Small intestine (tissue), 7 donors: ENCODE data around the gene FOXC2. TPM values are rescaled to one million over a fixed set of nuclear protein-coding genes. Genes with fewer than 3 reads are reported as not detected.

ENCODE experiments used
- DNase-seq, 2 donors: peaks; one replicate each; pipeline versions ENCODE4 v3.0.0 to v3.0.0-alpha.2; 2013
- FAIRE-seq: peaks from 2 replicates; lab custom pipeline; 2012; peaks lifted over from hg19 to GRCh38; lab: Jason Lieb, UNC
- H3K27ac ChIP-seq, 3 donors: one replicate each; pipeline ENCODE4 v1.5.1; 2013; ENCODE audit warnings: low read length in 2 of 3, mild to moderate bottlenecking in 2 of 3, control low read depth in 1 of 3, inconsistent platforms in 1 of 3, low read depth in 1 of 3, moderate library complexity in 1 of 3
- H3K27me3 ChIP-seq, 3 donors: one replicate each; pipeline ENCODE4 v1.6.1; 2013; ENCODE audit warnings: low read length in 3 of 3, inconsistent platforms in 1 of 3; ENCODE audit not compliant: control insufficient read depth in 3 of 3, insufficient read depth in 3 of 3
- H3K36me3 ChIP-seq, 3 donors: one replicate each; pipeline ENCODE4 v1.6.1; 2013; ENCODE audit warnings: low read length in 3 of 3, inconsistent platforms in 1 of 3, low read depth in 1 of 3, mild to moderate bottlenecking in 1 of 3, moderate library complexity in 1 of 3; ENCODE audit not compliant: control insufficient read depth in 3 of 3, insufficient read depth in 2 of 3
- H3K4me1 ChIP-seq, 3 donors: one replicate each; pipeline ENCODE4 v1.6.1; 2013; ENCODE audit warnings: low read length in 2 of 3, inconsistent platforms in 1 of 3, low read depth in 1 of 3, mild to moderate bottlenecking in 1 of 3, moderate library complexity in 1 of 3; ENCODE audit not compliant: control insufficient read depth in 3 of 3, insufficient read depth in 2 of 3
- H3K4me3 ChIP-seq, 3 donors: one replicate each; pipeline ENCODE4 v1.5.1; 2013; ENCODE audit warnings: low read length in 3 of 3, control low read depth in 1 of 3, inconsistent platforms in 1 of 3, low read depth in 1 of 3, mild to moderate bottlenecking in 1 of 3, moderate library complexity in 1 of 3
- H3K9me3 ChIP-seq, 2 donors: one replicate each; pipeline ENCODE4 v1.6.1; 2013; ENCODE audit warnings: low read depth in 1 of 2, low read length in 1 of 2; ENCODE audit not compliant: control insufficient read depth in 2 of 2, insufficient read depth in 1 of 2
- WGBS, 3 donors: extraction: QIAGEN DNeasy Blood & Tissue Kit; methylation state at CpG; one replicate each; pipeline ENCODE4 v1.1.7; 2013; 5-methylcytosine and 5-hydroxymethylcytosine counted together
- polyA plus RNA-seq, 4 donors: library from polyadenylated mRNA; stranded (reverse) in 3 of 4; unstranded in 1 of 4; fragments of 200-250 nt in 3 of 4; fragments of 120-200 nt in 1 of 4; gene quantifications; one replicate each; pipeline versions ENCODE4 v1.2.1 to v1.2.3, GENCODE V29; 2013
- donor health status: healthy with polysubstance abuse.
- donor health status: control.
- donor health status: control.
- donor health status: Bipolar disorder and iron deficiency.
- donor health status: healthy.

Gene FOXC2
- polyA plus RNA-seq, 4 donors, result 0.13 to 0.97 TPM; not detected in 2

- no peaks in the 10 kb centered on the region for H3K4me1 ChIP-seq
- WGBS, 3 donors, result 79 to 93% (median 84%) methylated on average over 4 of the region's 4 CpGs
- H3K27me3 ChIP-seq, result peaks cover 3 to 37% (median 10%) of the 10 kb centered on the region in 3 donors
- no peaks in the 10 kb centered on the region for H3K36me3 ChIP-seq
- H3K27ac ChIP-seq, result no peak overlapping the region
- DNase-seq, result no peak
- no peak for FAIRE-seq
- no peak overlapping the region for H3K4me3 ChIP-seq
- H3K9me3 ChIP-seq, result no peaks in the 10 kb centered on the region
These were observed 24.6 kb downstream of the FOXC2 start for GRCh38 chr16:86591270-86591669.

- Histone ChIP-seq H3K27ac (no peak overlapping the region), H3K4me1 (no peaks in the 10 kb centered on the region), H3K27me3 (peaks cover 3 to 52% (median 10%) of the 10 kb centered on the region in 3 donors), H3K9me3 (no peaks in the 10 kb centered on the region), H3K36me3 (no peaks in the 10 kb centered on the region), H3K4me3 (no peak overlapping the region)
- FAIRE-seq (no peak), DNase-seq (no peak)
- 57 to 65% (median 58%) methylated on average over 13 of the region's 13 CpGs for WGBS, 3 donors
These were observed 27.4 kb downstream of the FOXC2 start for GRCh38 chr16:86593913-86594620.

GRCh38 chr16:86594721-86595120 lies 28.1 kb downstream of the FOXC2 start:
- Histone ChIP-seq H3K4me3 (no peak overlapping the region), H3K9me3 (no peaks in the 10 kb centered on the region), H3K4me1 (no peaks in the 10 kb centered on the region), H3K27me3 (peaks cover 3 to 52% (median 10%) of the 10 kb centered on the region in 3 donors), H3K27ac (no peak overlapping the region), H3K36me3 (no peaks in the 10 kb centered on the region)
- 35 to 46% (median 35%) methylated on average over 8 of the region's 8 CpGs for WGBS, 3 donors
- FAIRE-seq (no peak), DNase-seq (no peak)

- Histone ChIP-seq H3K27ac (no peak overlapping the region), H3K4me1 (no peaks in the 10 kb centered on the region), H3K4me3 (no peak overlapping the region), H3K9me3 (no peaks in the 10 kb centered on the region), H3K27me3 (peaks cover 0 to 48% (median 8%) of the 10 kb centered on the region in 3 donors), H3K36me3 (no peaks in the 10 kb centered on the region)
- 61 to 80% (median 65%) methylated on average over 10 of the region's 10 CpGs for WGBS, 3 donors
- DNase-seq, result no peak
- no peak for FAIRE-seq
These were observed 29.5 kb downstream of the FOXC2 start for GRCh38 chr16:86595983-86596605.

- no peaks in the 10 kb centered on the region for H3K36me3 ChIP-seq
- WGBS, 3 donors, result 75 to 82% (median 79%) methylated on average over 18 of the region's 18 CpGs
- no peaks in the 10 kb centered on the region for H3K9me3 ChIP-seq
- no peaks in the 10 kb centered on the region for H3K4me1 ChIP-seq
- FAIRE-seq, result no peak
- no peak for DNase-seq
- peaks cover 0 to 46% (median 8%) of the 10 kb centered on the region in 3 donors for H3K27me3 ChIP-seq
- H3K27ac ChIP-seq, result no peak overlapping the region
- H3K4me3 ChIP-seq, result no peak overlapping the region
These were observed 30.7 kb downstream of the FOXC2 start for GRCh38 chr16:86597126-86597879.

GRCh38 chr16:86597880-86598606 lies 31.4 kb downstream of the FOXC2 start:
- no peak for FAIRE-seq
- Histone ChIP-seq H3K27me3 (peaks cover 0 to 42% (median 8%) of the 10 kb centered on the region in 3 donors), H3K9me3 (no peaks in the 10 kb centered on the region), H3K27ac (no peak overlapping the region), H3K4me1 (no peaks in the 10 kb centered on the region), H3K4me3 (no peak overlapping the region), H3K36me3 (no peaks in the 10 kb centered on the region)
- WGBS, 3 donors, result 59 to 61% (median 61%) methylated on average over 7 of the region's 7 CpGs
- no peak for DNase-seq

GRCh38 chr16:86598607-86599565 lies 32.3 kb downstream of the FOXC2 start:
- Histone ChIP-seq H3K27me3 (peaks cover 0 to 34% (median 8%) of the 10 kb centered on the region in 3 donors), H3K27ac (no peak overlapping the region)
- no peak for DNase-seq

More at GRCh38 chr16:86598607-86599565, 32.3 kb downstream of the FOXC2 start:
- WGBS, 3 donors, result 60 to 66% (median 64%) methylated on average over 22 of the region's 22 CpGs
- Histone ChIP-seq H3K4me1 (no peaks in the 10 kb centered on the region), H3K9me3 (no peaks in the 10 kb centered on the region), H3K36me3 (no peaks in the 10 kb centered on the region), H3K4me3 (no peak overlapping the region)
- FAIRE-seq, result no peak
